GM19099 (cell line): ENCODE results near the gene BMPR2.

Experiments
- POLR2A ChIP-seq: IDR thresholded peaks from 3 replicates; pipeline ENCODE4 v1.6.1; 2011; ENCODE audit warnings: low read depth; ENCODE audit not compliant: insufficient read length; ENCODE audit errors: extremely low read depth

BMPR2 gene

GRCh38 chr2:202548240-202548639 is 172.1 kb downstream of the BMPR2 start:
- TF ChIP-seq POLR2A = no peak

DNA sequence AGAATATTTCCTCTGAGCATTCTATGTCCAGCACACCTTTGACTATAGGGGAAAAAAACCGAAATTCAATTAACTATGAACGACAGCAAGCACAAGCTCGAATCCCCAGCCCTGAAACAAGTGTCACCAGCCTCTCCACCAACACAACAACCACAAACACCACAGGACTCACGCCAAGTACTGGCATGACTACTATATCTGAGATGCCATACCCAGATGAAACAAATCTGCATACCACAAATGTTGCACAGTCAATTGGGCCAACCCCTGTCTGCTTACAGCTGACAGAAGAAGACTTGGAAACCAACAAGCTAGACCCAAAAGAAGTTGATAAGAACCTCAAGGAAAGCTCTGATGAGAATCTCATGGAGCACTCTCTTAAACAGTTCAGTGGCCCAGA is 179.2 kb downstream of the BMPR2 start:
- no peak for TF ChIP-seq POLR2A

GRCh38 chr2:202560200-202560599 is 184.1 kb downstream of the BMPR2 start:
- TF ChIP-seq POLR2A = no peak

- TF ChIP-seq POLR2A = no peak
Measured at GRCh38 chr2:202564226-202564625, 188.1 kb downstream of the BMPR2 start.

DNA sequence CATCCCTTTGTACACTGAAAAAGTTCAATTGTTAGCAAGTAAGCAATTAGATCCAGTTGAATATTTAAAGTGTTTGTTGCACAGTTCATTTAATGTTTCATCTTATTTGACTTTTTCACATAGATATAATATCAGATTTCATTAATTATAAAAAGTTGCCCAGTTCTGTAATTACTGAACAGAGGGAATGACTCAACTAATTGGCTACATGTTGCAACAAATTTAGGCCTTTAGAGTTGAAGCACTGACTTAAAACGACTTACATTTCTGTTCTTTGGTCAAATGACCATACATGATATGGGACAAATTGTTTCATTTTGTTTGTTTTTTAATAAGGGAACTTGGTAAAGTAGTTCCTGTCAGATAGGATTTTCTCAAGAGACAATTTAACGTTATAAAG is 190.2 kb downstream of the BMPR2 start:
- no peak for TF ChIP-seq POLR2A

- TF ChIP-seq POLR2A = no peak
Measured at GRCh38 chr2:202574541-202574940, 198.4 kb downstream of the BMPR2 start.

DNA sequence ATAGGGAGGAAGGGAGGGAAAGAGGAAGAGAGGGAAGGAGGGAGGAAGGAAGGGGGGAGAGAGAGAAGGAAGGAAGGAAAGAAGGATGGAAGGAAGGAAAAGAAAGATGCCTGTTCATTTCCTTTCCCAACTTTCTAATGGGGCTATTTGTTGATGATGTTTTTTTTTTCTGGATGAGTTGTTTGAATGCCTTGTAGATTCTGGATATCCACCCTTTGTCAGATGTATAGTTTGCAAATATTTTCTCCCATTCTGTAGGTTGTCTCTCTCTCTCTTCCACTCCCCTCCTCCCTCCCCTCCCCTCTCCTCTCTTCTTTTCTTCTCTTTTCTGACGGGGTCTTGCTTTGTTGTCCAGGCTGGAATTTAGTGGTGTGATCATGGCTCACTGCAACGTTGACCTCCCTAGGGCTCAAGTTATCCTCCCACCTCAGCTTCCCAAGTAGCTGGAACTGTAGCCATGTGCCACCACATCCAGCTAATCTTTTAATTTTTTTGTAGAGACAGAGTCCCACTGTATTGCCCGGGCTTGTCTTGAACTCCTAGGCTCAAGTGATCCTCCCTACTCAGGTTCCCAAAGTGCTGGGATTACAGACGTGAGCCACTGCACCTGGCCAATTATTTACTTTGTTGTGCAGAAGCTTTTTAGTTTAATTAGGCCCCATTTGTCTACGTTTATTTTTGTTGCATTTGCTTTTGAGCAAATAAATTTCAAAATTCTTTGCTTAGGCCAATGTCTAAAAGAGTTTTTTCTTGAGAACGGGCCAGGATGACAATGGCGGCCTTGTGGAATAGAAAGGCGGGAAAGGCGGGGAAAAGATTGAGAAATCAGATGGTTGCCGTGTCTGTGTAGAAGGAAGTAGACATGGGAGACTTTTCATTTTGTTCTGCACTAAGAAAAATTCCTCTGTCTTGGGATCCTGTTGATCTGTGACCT is 201.4 kb downstream of the BMPR2 start:
- TF ChIP-seq POLR2A = no peak

DNA sequence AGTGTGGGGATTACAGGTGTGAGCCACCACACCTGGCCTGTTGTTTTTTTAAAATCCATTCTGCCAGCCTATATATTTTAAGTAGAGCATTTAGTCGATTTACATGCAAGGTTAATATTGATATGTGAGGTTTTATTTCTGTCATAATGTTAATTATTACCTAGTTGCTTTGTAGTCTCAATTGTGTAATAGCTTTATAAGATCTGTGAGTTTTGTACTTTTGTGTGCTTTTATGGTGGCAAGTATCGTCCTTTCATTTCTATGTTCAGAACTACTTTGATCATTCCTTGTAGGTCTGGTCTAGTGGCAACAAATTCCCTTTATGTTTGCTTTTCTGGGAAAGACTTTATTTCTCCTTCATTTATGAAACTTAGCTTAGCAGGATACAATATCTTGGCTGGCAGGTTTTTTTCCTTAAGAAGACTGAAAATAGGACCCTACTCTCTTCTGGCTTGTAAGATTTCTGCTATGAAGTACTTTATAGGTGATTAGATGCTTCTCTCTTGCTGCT is 207.6 kb downstream of the BMPR2 start:
- no peak for TF ChIP-seq POLR2A

DNA sequence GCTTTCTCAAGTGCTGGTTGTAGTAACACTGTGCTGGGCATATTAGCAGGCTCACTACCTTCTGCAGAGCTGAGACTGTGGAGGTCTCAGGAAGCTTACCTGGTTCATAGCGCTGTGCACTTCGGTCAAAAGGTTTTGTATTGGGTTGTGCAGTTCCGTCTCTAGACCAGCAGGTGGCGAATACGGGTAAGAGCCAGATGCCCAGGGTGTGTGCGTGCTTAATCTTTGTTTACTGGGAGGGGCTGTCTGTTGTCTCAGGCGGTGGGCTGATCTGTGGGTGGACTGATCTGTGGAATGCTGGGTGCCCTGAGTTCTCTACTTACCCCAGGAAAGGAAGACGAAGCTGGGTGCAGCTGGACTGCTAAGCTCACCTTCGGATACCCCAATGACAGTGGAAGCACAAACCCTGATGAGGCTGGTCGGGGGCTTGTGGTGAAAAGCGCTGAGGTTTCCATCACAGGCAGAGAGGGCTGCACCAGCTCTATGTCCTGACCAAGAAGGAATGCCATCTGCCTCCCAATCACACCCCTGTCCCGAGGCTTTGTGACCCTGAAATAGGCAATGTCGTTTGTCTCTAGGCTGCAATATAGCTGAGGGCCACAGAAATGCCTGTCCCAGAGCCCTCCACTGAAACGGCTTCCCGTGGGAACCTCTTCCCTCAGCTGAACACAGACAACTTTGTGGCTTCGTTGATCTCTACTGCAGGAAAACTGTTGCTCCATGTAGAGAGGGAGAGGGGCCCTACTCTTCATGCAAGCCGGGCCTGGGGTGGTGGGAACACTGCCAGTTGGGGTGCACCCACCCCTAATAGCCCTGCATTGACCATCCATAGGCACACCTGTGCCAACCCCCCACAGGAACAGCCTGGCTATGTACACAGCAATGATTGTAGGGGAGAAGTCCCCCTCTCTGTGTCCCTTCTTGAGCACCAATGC is 212.8 kb downstream of the BMPR2 start:
- TF ChIP-seq POLR2A = no peak

GRCh38 chr2:202589582-202589949 is 213.4 kb downstream of the BMPR2 start:
- no peak for TF ChIP-seq POLR2A

GRCh38 chr2:202592566-202592965 is 216.4 kb downstream of the BMPR2 start:
- TF ChIP-seq POLR2A = no peak

DNA sequence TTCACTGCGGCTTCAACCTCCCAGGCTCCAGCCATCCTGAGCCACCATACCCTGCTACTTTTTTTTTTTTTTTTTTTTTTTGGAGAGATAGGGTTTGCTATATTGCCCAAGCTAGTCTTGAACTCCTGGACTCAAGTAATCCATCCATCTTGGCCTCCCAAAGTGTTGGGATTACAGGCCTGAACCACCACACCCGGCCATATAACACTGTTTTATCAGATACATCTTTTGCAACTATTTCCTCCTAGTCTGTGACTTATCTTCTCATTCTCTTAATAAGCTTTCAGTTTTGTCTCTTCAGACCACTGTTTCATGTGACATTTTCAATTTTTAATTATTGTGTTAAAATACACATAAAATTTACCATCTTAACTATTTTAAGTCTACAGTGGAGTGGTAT is 223.0 kb downstream of the BMPR2 start:
- TF ChIP-seq POLR2A = no peak

- no peak for TF ChIP-seq POLR2A
Measured at GRCh38 chr2:202599911-202600310, 223.8 kb downstream of the BMPR2 start.

- no peak for TF ChIP-seq POLR2A
Measured at GRCh38 chr2:202604699-202605098, 228.6 kb downstream of the BMPR2 start.

DNA sequence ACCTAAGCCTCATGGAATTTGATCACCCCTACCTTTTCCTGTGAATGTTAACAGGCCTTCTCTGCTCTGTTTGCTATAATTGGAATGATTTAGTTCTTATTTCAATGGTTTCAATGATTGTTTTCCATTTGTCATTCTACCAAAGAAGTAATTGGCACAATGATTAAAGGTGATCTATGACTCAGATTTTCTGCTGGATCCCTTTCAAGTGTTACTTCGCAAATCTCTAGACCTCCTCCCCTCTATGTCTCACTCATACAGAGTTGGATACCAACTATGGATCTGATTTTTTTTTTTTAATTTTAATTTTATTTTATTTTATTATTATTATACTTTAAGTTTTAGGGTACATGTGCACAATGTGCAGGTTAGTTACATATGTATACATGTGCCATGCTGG is 229.0 kb downstream of the BMPR2 start:
- TF ChIP-seq POLR2A = no peak
